ENCODE results near the gene ARHGAP30.
A peak's percentile ranks its signal among the peaks of the same experiment; 100 is the strongest.
"Not testable (repeated sequence)": the region's sequence is repeated elsewhere in the genome, so short reads cannot be mapped to it uniquely, and the experiment has no call there.

ARHGAP30 gene

GRCh38 chr1:161037661-161038522 is 31.8 kb downstream of the ARHGAP30 start:
- DNase-seq, result no peak

- DNase-seq, result no peak
Measured at GRCh38 chr1:161033751-161034150, 35.9 kb downstream of the ARHGAP30 start.

- DNase-seq, result no peak
Measured at GRCh38 chr1:161032409-161032808, 37.3 kb downstream of the ARHGAP30 start.

DNA sequence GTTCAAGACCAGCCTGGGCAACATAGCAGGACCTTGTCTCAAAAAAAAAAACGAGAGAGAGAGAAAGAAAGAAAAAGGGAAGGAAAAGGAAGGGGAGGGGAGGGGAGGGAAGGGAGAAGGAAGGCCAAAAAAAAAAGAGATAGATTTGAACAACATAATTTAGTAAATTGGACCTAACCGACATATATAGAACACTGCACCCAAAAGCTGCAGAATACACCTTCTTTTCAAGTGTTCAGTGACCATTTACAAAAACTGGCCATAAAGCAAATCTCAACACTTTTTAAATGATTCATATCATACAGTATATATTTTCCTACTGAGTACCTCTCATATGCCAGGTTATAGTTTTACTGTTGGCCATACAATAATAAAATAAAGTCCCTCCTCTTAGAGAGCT is 37.8 kb downstream of the ARHGAP30 start:
- DNase-seq, result no peak

DNA sequence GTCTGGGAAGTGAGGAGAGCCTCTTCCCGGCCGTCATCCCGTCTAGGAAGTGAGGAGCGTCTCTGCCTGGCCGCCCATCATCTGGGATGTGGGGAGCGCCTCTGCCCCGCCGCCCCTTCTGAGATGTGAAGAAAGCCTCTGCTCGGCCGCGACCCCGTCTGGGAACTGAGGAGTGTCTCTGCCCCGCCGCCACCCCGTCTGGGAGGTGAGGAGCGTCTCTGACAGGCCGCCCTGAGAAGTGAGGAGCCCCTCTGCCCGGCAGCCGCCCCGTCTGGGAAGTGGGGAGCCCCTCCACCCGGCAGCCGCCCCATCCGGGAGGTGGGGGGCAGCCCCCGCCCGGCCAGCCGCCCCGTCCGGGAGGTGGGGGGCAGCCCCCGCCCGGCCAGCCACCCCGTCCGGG is 40.2 kb downstream of the ARHGAP30 start:
- DNase-seq, result not testable (repeated sequence)

DNA sequence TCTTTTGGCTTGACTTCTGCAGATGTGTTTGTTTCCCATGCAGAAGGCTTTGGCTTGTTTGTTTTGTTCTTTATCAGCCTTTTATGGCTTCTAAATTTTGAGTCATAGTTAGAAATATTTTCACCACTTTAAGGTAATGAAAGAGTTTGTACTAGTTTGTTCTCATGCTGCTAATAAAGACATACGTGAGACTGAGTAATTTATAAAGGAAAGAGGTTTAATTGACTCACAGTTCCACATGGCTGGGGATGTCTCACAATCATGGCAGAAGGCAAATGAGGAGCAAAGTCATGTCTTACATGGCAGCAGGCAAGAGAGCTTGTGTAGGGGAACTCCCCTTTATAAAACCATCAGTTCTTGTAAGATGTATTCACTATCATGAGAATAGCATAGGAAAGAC is 42.7 kb downstream of the ARHGAP30 start:
- DNase-seq, result not testable (repeated sequence)

GRCh38 chr1:161022432-161022831 is 47.3 kb downstream of the ARHGAP30 start:
- DNase-seq, result not testable (repeated sequence)

- DNase-seq, result no peak
Measured at GRCh38 chr1:161021970-161022353, 47.7 kb downstream of the ARHGAP30 start.

- DNase-seq, result peak; percentile 67
Measured at GRCh38 chr1:161021165-161021969, 48.3 kb downstream of the ARHGAP30 start.

- DNase-seq, result no peak
Measured at GRCh38 chr1:161020509-161021164, 49.1 kb downstream of the ARHGAP30 start, which contains the start of gene F11R. F11R (minus strand) TSS chr1:161021152; CDS start chr1:161021073, 79 bp downstream.

- no peak for DNase-seq
Measured at GRCh38 chr1:161019751-161020495, 49.8 kb downstream of the ARHGAP30 start.

DNA sequence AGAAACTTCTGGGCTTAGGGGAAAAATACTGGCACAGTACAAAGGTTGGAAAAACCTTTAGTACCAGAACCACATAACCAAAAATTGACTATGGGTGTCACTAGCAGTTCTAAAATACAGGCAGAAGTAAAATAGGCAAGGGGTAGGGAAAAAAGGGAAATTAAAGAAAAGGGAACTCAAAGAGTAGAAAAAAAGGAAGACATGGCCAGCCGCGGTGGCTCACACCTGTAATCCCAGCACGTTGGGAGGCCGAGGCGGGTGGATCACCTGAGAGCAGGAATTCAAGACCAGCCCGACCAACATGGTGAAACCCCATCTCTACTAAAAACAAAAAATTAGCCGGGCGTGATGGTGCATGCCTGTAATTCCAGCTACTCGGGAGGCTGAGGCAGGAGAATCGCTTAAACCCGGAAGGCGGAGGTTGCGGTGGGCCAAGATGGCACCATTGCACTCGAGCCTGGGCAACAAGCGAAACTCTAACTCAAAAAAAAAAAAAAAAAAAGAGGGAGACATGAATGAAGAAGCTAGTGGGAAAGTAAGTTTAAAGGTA is 50.5 kb downstream of the ARHGAP30 start:
- DNase-seq, result not testable (repeated sequence)

DNA sequence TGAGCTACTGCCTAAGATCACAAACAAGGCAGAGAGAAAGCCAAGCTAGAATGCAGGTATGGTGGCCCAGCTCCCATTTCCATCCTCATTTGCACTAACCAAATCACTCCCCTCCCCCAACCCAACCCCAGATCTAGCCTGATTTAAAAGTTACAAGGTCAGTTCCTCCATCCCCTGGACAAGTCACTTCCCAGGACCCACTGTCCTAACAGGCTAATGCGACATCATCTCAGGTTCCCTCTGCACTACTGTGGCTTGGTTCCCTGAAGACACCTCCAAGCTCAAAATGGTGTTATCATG is 51.1 kb downstream of the ARHGAP30 start:
- DNase-seq, result no peak

DNA sequence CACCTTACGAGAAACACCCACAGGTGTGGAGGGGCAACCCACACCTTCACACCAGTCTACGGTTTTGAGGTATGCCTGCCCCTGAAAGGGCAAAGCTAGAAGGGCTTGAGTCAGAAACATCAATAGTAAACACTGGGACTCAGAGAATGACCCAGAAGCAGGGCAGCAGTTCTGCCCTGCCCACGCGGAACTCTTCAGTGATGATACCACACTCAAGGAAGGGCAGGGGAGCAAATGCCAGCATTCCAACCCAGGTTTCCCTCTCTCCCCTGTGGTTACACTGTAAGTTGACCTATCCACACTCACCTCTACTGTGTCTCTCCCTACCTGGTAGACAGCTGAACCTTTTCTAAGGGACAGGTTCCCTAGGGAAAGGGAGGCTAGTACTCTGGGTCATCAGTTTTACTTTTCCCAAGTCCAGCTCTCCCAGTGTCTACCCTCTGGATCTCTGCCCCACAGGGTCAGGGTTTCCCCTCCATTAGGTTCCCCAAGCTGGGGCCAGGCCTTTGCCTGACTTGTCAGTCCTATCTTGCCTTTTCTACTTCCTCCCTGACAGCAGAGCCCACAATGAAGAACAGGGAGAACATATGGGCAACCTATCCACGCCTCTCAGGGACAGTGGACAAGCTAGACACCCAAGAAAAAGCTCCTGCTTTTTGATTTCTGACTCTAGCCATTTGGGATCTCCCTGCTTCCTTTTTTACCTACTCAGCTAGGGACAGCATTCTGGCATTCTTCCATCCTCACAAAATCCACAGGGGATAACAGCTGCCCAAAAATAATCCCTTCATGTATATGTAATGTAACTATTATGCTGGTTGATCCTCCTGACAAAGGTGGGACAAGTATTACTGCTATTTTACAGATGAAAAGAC is 51.7 kb downstream of the ARHGAP30 start:
- DNase-seq, result no peak

GRCh38 chr1:161017181-161017580 is 52.5 kb downstream of the ARHGAP30 start:
- not testable (repeated sequence) for DNase-seq

DNA sequence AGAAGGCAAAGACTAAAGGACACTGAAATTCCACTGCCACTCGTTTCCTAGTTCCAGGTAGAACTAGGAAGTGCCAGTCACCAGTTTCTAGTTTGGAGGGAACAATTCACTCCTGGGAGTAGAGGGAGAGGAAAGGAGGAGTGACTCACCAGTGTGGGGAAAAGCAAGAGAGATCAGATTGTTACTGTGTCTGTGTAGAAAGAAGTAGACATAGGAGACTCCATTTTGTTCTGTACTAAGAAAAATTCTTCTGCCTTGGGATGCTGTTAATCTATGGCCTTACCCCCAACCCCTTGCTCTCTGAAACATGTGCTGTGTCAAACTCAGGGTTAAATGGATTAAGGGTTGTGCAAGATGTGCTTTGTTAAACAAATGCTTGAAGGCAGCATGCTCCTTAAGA is 53.0 kb downstream of the ARHGAP30 start:
- not testable (repeated sequence) for DNase-seq

DNA sequence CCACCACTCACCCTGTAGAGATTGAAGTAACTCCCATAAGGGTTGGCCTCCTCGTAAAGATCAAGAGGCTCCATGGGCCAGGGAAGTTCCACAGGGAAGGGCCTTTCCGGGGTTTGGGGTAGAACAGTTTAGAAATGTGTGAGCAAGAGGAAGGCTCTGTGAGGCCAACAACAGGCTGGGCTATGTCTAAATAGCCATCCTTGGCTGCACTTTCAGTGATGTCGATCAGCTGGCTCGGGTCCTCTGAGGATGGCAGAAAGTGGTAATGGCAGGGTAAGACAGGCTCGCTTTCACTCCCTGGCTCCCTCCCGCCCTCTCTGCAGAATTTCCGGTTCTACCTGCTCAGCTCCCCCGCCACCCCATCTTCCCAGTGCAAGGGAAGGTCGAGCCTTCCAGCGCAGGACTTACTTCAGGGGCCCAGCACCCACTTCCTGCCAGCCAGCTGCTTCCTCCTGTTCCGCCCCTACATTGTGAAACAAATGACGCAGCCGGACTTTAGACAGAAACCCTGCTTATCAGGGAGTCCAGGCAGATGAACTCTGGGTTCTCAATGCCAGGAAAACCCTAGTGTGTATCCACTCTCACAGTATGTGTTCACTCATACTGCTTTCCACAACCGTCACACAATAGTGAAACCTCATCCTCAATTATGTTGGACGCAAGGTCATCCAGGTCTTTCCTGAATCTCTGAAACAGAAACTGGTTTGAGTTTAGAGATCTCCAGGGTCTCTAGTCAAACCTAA is 56.0 kb downstream of the ARHGAP30 start:
- no peak for DNase-seq

GRCh38 chr1:161013131-161013487 is 56.6 kb downstream of the ARHGAP30 start:
- no peak for DNase-seq

- no peak for DNase-seq
Measured at GRCh38 chr1:161012420-161012819, 57.3 kb downstream of the ARHGAP30 start.

- no peak for DNase-seq
Measured at GRCh38 chr1:161009602-161010211, 60.0 kb downstream of the ARHGAP30 start.
